Measurements from ENCODE around the gene TRAIP. TPM values are rescaled to one million over a fixed set of nuclear protein-coding genes. Genes with fewer than 3 reads are reported as not detected.

TRAIP gene
- total RNA-seq, 4 donors from 2014 or later: 0.84 to 1.4 (median 1.3) TPM; not detected in 1

DNA sequence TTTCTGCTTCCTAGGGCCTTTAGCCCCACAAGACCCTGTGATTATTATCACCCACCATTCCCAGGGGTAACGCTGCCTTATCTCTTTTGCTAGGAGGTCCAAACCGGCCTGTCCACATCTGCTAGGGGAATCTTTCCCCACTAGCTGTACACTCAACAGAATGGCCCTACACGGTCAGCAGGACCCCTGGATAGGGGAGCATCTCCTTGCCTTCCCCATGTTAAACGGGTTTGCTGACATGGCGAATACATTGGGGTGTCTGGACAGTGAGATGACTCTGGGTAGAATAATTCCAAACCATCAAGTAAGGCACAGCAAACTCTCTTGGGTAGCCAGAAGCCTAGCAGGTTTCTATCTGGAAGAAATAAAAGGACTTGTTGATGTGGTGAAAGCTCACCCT lies 702 bp downstream of the TRAIP start:
- 68% methylated on average over 5 of the region's 5 CpGs for WGBS
- TF ChIP-seq, protein P1, sequence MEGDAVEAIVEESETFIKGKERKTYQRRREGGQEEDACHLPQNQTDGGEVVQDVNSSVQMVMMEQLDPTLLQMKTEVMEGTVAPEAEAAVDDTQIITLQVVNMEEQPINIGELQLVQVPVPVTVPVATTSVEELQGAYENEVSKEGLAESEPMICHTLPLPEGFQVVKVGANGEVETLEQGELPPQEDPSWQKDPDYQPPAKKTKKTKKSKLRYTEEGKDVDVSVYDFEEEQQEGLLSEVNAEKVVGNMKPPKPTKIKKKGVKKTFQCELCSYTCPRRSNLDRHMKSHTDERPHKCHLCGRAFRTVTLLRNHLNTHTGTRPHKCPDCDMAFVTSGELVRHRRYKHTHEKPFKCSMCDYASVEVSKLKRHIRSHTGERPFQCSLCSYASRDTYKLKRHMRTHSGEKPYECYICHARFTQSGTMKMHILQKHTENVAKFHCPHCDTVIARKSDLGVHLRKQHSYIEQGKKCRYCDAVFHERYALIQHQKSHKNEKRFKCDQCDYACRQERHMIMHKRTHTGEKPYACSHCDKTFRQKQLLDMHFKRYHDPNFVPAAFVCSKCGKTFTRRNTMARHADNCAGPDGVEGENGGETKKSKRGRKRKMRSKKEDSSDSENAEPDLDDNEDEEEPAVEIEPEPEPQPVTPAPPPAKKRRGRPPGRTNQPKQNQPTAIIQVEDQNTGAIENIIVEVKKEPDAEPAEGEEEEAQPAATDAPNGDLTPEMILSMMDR (IDR thresholded peaks at IDR 0.05): no peak
- TF ChIP-seq POLR2AphosphoS5 (IDR thresholded peaks at IDR 0.05) (no peak), EP300 (IDR thresholded peaks at IDR 0.05) (no peak)
- no peak for DNase-seq (ENCODE audit: extremely low spot score)
- no peaks in the 10 kb centered on the region for H3K9me3 ChIP-seq
- H3K27me3 ChIP-seq: no peaks in the 10 kb centered on the region
- peaks cover 6 to 16% (median 12%) of the 10 kb centered on the region in 4 donors for H3K4me1 ChIP-seq
- intact Hi-C loops (cut with DNase I): loop anchor here (5.0 kb wide), 2 partner anchors 52 to 232 kb away; partner anchors contain the start of gene RBM5
- H3K36me3 ChIP-seq: no peaks in the 10 kb centered on the region
- H3K27ac ChIP-seq (replicated peaks in 1 of 4): peak overlapping the region in 1 of 4 donors; percentile 75
- H3K4me3 ChIP-seq: peak overlapping the region; percentile 59 to 80 (median 61)

DNA sequence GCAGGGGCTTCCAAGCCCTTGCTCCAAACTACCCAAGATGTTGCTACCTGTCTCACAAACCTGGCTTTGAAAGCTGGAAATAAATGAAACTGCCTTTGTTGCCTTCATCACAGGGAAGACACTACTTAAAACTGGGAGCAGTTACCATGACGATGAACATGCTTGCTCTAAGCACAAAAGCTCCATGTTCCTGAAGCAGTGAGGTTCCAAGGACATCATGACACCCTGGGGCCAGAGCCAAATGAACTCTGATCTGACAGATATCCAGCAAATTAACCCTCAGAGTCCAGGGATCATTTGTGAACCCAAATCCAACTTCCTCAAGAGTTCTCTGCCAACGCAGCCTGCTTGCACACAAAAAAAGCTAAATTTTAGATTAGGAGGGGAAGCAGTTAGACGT lies 10.7 kb downstream of the TRAIP start:
- no peak overlapping the region for H3K4me3 ChIP-seq
- no peak for TF ChIP-seq EP300 (IDR thresholded peaks at IDR 0.05)
- no peak for TF ChIP-seq POLR2AphosphoS5 (IDR thresholded peaks at IDR 0.05)
- TF ChIP-seq, protein P1 (IDR thresholded peaks at IDR 0.05): no peak
- H3K27ac ChIP-seq (replicated peaks in 1 of 4): no peak overlapping the region
- peaks cover 0 to 7% (median 2%) of the 10 kb centered on the region in 4 donors for H3K4me1 ChIP-seq
- H3K27me3 ChIP-seq: no peaks in the 10 kb centered on the region
- peaks cover 0 to 18% (median 0%) of the 10 kb centered on the region in 4 donors for H3K36me3 ChIP-seq
- no peaks in the 10 kb centered on the region for H3K9me3 ChIP-seq
- intact Hi-C loops (cut with DNase I): no loop called here
- DNase-seq (ENCODE audit: extremely low spot score): no peak
- 81% methylated on average over 3 of the region's 3 CpGs for WGBS

DNA sequence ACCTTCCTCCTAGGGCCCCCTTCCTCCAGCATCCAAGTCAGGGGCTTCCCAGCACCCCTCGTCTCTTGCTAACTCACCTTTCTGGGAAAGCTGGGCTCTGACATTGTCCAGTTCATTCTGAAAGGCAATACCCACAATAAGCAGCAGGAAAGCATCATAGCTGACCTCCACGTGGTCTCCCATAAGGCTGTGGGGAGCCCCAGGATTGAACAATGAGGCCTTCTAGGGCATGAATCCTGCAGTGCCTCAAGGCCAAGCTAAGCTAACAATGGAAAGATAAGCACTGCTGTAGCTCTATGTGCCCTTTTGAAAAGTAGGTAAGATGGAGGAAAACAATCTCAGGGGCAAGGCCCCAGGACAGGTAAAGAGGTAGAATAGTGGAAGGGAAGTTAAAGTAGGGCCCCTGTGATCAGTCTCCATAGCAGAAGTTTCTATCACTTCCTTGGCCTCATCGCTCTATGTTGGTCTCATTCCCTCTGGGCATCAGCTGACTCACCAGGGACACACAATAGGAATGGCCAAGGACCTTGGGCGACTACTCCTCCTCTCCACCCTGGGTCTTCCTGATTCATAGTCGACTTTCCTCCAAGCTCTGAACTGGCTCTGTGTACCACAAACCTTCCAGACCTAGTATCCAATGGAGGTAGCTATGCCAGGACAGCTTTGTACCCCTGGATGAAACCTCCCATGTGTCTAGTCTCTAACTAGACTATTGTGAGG lies 11.7 kb downstream of the TRAIP start:
- Histone ChIP-seq H3K27me3 (no peaks in the 10 kb centered on the region), H3K4me3 (no peak overlapping the region), H3K9me3 (no peaks in the 10 kb centered on the region), H3K4me1 (peaks cover 7 to 17% (median 12%) of the 10 kb centered on the region in 4 donors), H3K36me3 (peaks cover 0 to 18% (median 0%) of the 10 kb centered on the region in 4 donors), H3K27ac (replicated peaks in 1 of 4) (no peak overlapping the region)
- 88% methylated on average over 5 of the region's 5 CpGs for WGBS
- TF ChIP-seq, protein P1 (IDR thresholded peaks at IDR 0.05): no peak
- TF ChIP-seq POLR2AphosphoS5 (IDR thresholded peaks at IDR 0.05) (no peak), POLR2A (IDR thresholded peaks at IDR 0.05; ENCODE audit: low read depth) (no peak), EP300 (IDR thresholded peaks at IDR 0.05) (no peak)
- DNase-seq (ENCODE audit: extremely low spot score): no peak
- intact Hi-C loops (cut with DNase I): loop anchor here (5.0 kb wide), 1 partner anchor 58 kb away; the partner anchor contains the start of gene MST1R

DNA sequence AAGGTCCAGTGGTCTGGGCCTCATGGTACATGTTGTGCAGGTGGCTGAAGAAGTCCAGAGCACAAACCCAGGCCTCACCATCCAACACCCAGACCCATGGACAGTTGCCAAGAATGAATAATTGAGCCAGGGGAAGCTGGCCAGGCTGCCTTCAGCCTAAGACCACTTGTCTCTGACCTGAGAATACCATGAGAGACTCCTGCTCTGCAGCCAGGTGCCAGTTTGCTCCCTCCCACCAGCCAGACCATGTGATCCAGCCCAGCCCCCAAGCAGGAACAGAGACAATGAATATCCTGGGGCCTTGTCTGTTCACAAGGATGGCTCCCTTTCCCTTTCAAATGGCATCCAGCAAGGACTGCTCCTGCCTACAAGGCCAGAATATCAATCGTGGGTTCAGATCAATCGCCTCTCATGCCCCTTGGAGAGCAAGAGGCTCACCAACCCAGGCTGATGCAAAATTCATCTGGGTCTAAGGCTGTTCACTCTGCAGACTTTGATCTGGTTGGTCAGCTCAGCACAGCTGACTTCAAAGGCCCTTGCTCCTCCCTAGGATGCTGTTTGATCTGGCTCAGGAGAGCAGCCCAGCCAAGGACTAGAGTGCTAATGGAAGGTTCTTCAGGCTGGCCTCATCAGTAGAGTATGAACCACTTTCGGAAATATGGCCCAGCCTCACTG lies 13.4 kb downstream of the TRAIP start:
- H3K4me1 ChIP-seq: peaks cover 14 to 26% (median 20%) of the 10 kb centered on the region in 4 donors
- TF ChIP-seq, protein P1 (IDR thresholded peaks at IDR 0.05): no peak
- no peak for TF ChIP-seq EP300 (IDR thresholded peaks at IDR 0.05)
- peaks cover 0 to 18% (median 0%) of the 10 kb centered on the region in 4 donors for H3K36me3 ChIP-seq
- no peak overlapping the region for H3K27ac ChIP-seq (replicated peaks in 1 of 4)
- no peak overlapping the region for H3K4me3 ChIP-seq
- no peaks in the 10 kb centered on the region for H3K27me3 ChIP-seq
- intact Hi-C loops (cut with DNase I): loop anchor here (5.0 kb wide), 1 partner anchor 59 kb away; the partner anchor contains the start of gene MST1R
- H3K9me3 ChIP-seq: no peaks in the 10 kb centered on the region
- no peak for DNase-seq (ENCODE audit: extremely low spot score)
- WGBS: 100% methylated on average over 3 of the region's 3 CpGs
